ENCODE results near the gene GBGT1.

The GBGT1 gene

DNA sequence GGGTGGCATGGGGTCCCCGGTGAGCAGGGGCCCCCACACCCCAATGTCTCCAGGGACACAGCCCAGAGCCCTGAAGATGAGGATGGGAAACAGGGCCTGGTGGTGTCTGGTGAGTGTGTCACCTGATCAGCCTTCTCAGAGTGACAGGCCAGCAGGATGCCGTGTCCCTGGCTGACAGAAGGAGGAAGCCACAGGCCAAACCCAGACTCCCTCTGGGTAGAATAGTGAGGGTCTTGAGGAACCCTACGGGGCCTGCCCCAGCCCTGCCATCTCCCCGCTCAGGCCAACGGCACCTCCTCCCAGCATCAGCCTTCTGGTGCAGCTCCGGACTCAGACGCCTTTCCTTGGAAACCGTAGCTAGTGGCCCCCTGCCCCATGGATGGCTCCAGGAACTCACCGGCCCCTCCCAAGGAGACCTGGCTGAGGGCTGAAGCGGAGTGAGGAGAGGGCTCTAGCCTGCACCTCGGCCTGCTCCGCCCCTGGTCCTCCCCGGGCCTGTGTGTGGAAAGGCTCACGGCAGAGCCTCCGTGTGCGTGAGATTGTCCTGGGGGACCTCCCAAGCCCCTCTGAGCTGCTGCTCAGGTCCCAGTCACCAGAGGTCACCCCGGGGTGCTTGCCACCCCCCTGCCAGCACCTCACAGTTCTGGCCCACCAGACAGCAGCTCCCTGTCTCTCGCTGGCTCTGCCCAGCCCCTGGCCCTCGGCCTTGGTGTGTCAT is 48.7 kb downstream of the GBGT1 start:
- TF ChIP-seq, protein P1, sequence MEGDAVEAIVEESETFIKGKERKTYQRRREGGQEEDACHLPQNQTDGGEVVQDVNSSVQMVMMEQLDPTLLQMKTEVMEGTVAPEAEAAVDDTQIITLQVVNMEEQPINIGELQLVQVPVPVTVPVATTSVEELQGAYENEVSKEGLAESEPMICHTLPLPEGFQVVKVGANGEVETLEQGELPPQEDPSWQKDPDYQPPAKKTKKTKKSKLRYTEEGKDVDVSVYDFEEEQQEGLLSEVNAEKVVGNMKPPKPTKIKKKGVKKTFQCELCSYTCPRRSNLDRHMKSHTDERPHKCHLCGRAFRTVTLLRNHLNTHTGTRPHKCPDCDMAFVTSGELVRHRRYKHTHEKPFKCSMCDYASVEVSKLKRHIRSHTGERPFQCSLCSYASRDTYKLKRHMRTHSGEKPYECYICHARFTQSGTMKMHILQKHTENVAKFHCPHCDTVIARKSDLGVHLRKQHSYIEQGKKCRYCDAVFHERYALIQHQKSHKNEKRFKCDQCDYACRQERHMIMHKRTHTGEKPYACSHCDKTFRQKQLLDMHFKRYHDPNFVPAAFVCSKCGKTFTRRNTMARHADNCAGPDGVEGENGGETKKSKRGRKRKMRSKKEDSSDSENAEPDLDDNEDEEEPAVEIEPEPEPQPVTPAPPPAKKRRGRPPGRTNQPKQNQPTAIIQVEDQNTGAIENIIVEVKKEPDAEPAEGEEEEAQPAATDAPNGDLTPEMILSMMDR (IDR thresholded peaks at IDR 0.05; ENCODE audit: extremely low read depth, insufficient read depth, missing control alignments) = no peak
- DNase-seq (ENCODE audit: low spot score) = no peak
- in situ Hi-C loops (cut with MboI; ENCODE audit: low pct_unique_long_range_greater_than_20kb, low sequenced_read_pairs, unreplicated experiment) = no loop called here

DNA sequence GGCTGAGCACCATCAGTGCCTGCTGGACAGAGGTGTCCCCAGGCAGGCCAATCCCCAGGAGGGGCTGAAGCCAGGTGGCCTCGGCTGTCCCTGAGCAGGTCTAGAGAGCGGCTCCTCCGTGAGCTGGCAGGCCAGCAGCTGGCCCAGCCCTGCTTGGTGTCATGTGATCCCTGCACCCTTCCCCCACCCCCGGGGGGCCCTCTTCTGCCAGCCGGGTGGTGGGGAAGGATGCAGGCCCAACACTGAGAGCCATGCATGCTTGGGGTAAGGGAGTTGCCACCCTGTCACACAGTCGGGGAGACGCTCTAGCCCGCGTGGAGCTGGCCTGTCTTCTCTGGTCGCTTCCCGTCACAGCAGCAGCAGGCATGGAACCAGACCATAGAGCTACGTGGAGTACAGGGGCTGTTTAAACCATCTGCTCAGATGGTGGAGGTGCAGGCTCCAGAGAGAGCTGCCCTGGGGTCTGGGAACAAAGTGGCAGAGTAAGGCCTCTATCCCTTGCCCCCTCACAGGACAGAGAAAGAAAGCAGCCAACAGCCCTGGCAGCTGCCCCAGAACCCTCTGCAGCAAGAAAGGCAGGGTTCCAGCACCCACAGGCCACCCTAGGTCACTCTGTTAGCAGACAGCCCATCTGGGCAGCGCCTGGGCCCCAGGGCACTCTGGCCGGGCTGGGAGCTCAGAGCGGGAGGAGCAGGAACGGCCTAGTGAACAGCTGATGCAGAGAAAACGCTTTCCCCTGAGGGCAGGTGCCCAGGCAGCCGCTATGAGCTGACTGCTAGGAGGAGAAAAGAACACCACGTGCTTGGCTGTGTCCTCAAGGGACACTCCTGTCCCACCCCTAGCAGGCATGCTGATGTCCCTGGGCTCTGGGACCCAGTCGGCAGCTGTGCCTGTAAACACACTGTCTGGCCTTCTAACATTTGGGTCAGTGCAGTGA is 49.5 kb downstream of the GBGT1 start:
- TF ChIP-seq, protein P1 (IDR thresholded peaks at IDR 0.05; ENCODE audit: extremely low read depth, insufficient read depth, missing control alignments) = no peak
- in situ Hi-C loops (cut with MboI; ENCODE audit: low pct_unique_long_range_greater_than_20kb, low sequenced_read_pairs, unreplicated experiment) = no loop called here
- DNase-seq (ENCODE audit: low spot score) = no peak

DNA sequence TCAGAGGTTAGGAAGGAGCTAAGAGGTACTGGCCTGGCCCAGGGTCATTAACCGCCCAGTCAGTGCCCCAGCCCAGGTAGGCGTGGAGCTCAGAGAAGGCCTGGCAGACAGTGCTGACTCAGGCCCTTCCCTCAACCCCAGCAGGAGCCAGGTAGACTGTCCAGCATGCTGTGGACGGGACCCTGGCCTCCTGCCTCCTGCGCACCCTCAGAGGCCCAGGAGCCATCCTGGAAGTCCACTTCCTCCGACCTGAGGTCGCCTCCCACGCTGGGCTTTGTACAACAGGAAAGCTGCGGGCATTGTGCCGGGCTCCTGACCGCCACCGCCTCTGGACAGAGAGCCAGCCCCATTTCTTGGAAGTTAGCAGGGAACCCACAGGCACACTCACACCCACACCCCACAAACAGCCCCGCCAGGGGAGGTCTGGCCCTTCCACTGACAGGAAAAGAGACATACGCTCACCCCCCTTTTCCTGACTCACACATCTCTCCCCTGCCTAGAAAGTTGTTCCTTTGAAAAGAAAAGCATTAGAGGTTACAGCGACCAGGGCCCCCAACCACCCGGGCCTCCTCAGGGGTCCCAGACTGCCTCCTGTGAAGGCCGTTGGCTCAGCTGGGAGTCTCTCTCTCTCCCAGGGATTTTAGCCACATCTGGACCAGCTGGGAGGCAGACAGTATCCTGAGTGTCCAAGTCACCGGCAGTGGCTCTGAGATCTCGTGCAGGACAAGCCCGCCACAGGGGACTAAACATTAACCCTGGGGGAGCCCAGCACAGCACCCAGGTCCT is 50.4 kb downstream of the GBGT1 start:
- in situ Hi-C loops (cut with MboI; ENCODE audit: low pct_unique_long_range_greater_than_20kb, low sequenced_read_pairs, unreplicated experiment) = no loop called here
- DNase-seq (ENCODE audit: low spot score) = no peak

DNA sequence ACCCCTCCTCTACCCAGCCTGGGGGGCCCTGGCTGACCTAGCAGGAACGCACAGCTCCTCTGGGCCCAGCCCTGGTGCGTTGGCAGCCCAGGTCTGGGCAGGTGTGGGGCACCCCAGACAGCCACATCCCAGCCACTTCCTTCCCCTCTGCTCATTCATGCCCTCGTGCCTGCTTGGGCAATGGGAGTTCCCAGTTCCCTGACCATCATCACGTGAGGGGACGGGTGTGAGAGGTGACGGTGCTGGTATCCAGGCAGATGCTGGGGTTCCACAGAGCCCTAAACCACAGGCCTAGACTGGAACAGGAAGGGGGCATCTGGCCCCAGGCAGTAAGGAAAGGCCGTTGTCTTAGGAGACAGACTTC is 51.1 kb downstream of the GBGT1 start:
- in situ Hi-C loops (cut with MboI; ENCODE audit: low pct_unique_long_range_greater_than_20kb, low sequenced_read_pairs, unreplicated experiment) = no loop called here
- DNase-seq (ENCODE audit: low spot score) = no peak
- TF ChIP-seq, protein P1 (IDR thresholded peaks at IDR 0.05; ENCODE audit: extremely low read depth, insufficient read depth, missing control alignments) = no peak

More for the DNA sequence above, 50.4 kb downstream of the GBGT1 start:
- TF ChIP-seq, protein P1 (IDR thresholded peaks at IDR 0.05; ENCODE audit: extremely low read depth, insufficient read depth, missing control alignments) = no peak

DNA sequence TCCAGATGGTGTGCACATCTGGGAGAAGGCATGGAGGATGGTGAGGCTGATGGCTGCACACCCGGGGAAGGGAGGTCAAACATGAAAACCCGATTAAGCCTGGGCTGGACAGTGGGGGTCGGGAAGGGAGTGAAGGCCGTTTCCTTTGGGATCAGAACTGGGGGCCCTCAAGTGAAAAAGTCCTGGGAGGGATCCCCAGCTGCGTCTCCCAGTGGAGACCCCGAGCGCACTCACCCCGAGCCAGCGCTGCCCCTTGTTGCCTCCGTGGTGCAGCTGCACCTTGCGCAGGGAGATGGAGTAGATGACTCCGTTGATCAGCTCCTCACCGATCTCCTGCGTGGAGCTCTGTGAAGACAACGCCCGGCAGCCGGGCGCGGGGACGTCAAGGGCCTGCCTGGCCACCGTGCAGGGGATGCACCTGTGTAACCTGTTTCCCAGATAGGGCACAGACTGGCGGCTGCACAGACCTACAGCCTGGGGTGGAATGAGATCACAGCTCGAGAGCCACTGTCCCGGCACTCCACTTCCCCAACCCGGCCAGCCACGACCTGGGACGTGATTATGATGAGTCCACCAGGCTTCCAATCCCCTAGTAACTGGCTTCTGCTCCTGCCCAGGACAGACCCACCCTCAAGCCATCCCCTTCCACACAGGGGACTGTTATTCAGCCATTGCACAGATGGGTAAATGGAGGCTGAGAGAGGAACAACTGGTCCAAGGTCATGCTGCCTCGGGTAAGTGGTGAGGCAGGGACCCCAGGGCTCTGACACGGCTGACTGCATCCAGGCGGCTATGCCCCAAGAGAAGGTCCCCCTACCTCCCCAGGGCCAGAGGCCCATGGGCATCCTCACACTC is 51.7 kb downstream of the GBGT1 start:
- TF ChIP-seq, protein P1 (IDR thresholded peaks at IDR 0.05; ENCODE audit: extremely low read depth, insufficient read depth, missing control alignments) = no peak
- DNase-seq (ENCODE audit: low spot score) = no peak
- in situ Hi-C loops (cut with MboI; ENCODE audit: low pct_unique_long_range_greater_than_20kb, low sequenced_read_pairs, unreplicated experiment) = no loop called here

All from GM13977 (cell line).